Measurements from ENCODE around the gene OSBPL1A. TPM values are rescaled to one million over a fixed set of nuclear protein-coding genes. Genes with fewer than 3 reads are reported as not detected.

OSBPL1A gene
- total and polyA plus RNA-seq, 2 of the 8 experiments (the other 6 are each of a cell fraction or from before 2014, with no cell fraction given) = 53.2 to 74.9 TPM

- Histone ChIP-seq H3K56ac (replicated peaks; ENCODE audit: insufficient read length, low read depth, low read length) (no peak overlapping the region), H2AFZ (ENCODE audit: low read length) (no peak overlapping the region), H2BK20ac (ENCODE audit: low read length) (no peak overlapping the region), H3K4me1 (replicated peaks in 1 of 4; ENCODE audit: control insufficient read depth in 3 of 4, insufficient read depth in 4 of 4, low read length in 3 of 4) (no peaks in the 10 kb centered on the region; a peak in 1 of 7 replicates), H3K79me2 (ENCODE audit: control insufficient read depth in 1 of 2, insufficient read depth in 2 of 2, low read length in 2 of 2) (no peaks in the 10 kb centered on the region), H3K14ac (ENCODE audit: insufficient read length) (no peak overlapping the region), H2BK15ac (ENCODE audit: low read length) (no peak overlapping the region), H3K23me2 (ENCODE audit: low read depth, low read length) (no peaks in the 10 kb centered on the region), H3K27ac (ENCODE audit: low read depth, low read length) (no peak overlapping the region), H4K91ac (replicated peaks; ENCODE audit: insufficient read length, low read length) (no peak overlapping the region), H3K36me3 (ENCODE audit: control insufficient read depth in 2 of 4, insufficient read depth in 4 of 4, low read length in 3 of 4) (peaks cover 0 to 7% (median under 1%) of the 10 kb centered on the region in 4 experiments; a peak in 2 of 8 replicates), H2BK120ac (replicated peaks; ENCODE audit: low read depth, low read length) (no peak overlapping the region), H3K4ac (replicated peaks; ENCODE audit: insufficient read length, low read depth, low read length) (no peak overlapping the region), H3K27me3 (replicated peaks in 1 of 4; ENCODE audit: control insufficient read depth in 3 of 4, extremely low read depth in 1 of 4, insufficient read depth in 3 of 4, low read length in 3 of 4) (no peaks in the 10 kb centered on the region), H3K9me3 (ENCODE audit: insufficient read depth in 2 of 2, low read depth in 1 of 2, low read length in 1 of 2) (no peaks in the 10 kb centered on the region), H2AK5ac (ENCODE audit: low read depth, low read length) (no peak overlapping the region), H4K5ac (ENCODE audit: insufficient read length, low read depth, low read length) (no peak overlapping the region), H3K4me3 (ENCODE audit: extremely low read depth in 1 of 4, insufficient read depth in 2 of 4, low read depth in 3 of 4, low read length in 4 of 4) (no peak overlapping the region), H3K23ac (ENCODE audit: insufficient read length) (no peak overlapping the region), H4K20me1 (replicated peaks in 1 of 2; ENCODE audit: control insufficient read depth in 1 of 2, insufficient read depth in 2 of 2, low read length in 2 of 2) (no peaks in the 10 kb centered on the region), H2BK12ac (ENCODE audit: low read depth, low read length) (no peak overlapping the region), H2BK5ac (ENCODE audit: low read depth, low read length) (no peak overlapping the region), H4K8ac (ENCODE audit: extremely low read depth, insufficient read depth, low read length) (no peak overlapping the region), H3K9ac (replicated peaks in 1 of 4; ENCODE audit: extremely low read depth in 1 of 4, low read depth in 3 of 4, low read length in 3 of 4) (no peak overlapping the region), H3K79me1 (ENCODE audit: low read depth, low read length) (no peaks in the 10 kb centered on the region), H3K4me2 (ENCODE audit: insufficient read depth in 1 of 2, low read depth in 2 of 2, low read length in 2 of 2) (no peak overlapping the region), H3K18ac (ENCODE audit: extremely low read depth, low read length) (no peak overlapping the region)
- no peak for DNase-seq (ENCODE audit: low read depth in 1 of 2, low spot score in 2 of 2)
- no peak for FAIRE-seq
- POLR2A ChIA-PET (ENCODE audit: partially characterized antibody) = interaction anchor here (1.4 kb wide), 1 partner anchor 67 kb away, joined by 4 read pairs; no protein-coding TSS in a partner anchor
- CTCF ChIA-PET (ENCODE audit: partially characterized antibody) = interaction anchor here (1.6 kb wide), 1 partner anchor 14 kb away, joined by 5 read pairs; no protein-coding TSS in a partner anchor
- TF ChIP-seq ZNF274 (IDR thresholded peaks at IDR 0.05; ENCODE audit: borderline replicate concordance, extremely low read depth, low read length) (no peak), RNF2 (IDR thresholded peaks at IDR 0.05; ENCODE audit: borderline replicate concordance, low read depth, low read length, missing control alignments, poor library complexity, severe bottlenecking) (no peak)
Observed at GRCh38 chr18:24346254-24346653, 51.4 kb downstream of the OSBPL1A start.
